ENCODE measurements around the gene SERTM2.
"Not testable (repeated sequence)": the region's sequence is repeated elsewhere in the genome, so short reads cannot be mapped to it uniquely, and the experiment has no call there.

- not testable (repeated sequence) for TF ChIP-seq CTCF (IDR thresholded peaks at IDR 0.05; ENCODE audit: low read depth, low read length); EZH2phosphoT487 (IDR thresholded peaks at IDR 0.05; ENCODE audit: low read depth)
These were observed 37.8 kb downstream of the SERTM2 start for GRCh38 chrX:111549235-111549634.

All from OCI-LY3 (cell line).